ENCODE results near the gene PSMA8. TPM values are rescaled to one million over a fixed set of nuclear protein-coding genes. Genes with fewer than 3 reads are reported as not detected.

Gene PSMA8
- total and polyA plus RNA-seq, 2 of the 13 experiments (the other 11 are each of a cell fraction or from before 2014, with no cell fraction given): not detected

DNA sequence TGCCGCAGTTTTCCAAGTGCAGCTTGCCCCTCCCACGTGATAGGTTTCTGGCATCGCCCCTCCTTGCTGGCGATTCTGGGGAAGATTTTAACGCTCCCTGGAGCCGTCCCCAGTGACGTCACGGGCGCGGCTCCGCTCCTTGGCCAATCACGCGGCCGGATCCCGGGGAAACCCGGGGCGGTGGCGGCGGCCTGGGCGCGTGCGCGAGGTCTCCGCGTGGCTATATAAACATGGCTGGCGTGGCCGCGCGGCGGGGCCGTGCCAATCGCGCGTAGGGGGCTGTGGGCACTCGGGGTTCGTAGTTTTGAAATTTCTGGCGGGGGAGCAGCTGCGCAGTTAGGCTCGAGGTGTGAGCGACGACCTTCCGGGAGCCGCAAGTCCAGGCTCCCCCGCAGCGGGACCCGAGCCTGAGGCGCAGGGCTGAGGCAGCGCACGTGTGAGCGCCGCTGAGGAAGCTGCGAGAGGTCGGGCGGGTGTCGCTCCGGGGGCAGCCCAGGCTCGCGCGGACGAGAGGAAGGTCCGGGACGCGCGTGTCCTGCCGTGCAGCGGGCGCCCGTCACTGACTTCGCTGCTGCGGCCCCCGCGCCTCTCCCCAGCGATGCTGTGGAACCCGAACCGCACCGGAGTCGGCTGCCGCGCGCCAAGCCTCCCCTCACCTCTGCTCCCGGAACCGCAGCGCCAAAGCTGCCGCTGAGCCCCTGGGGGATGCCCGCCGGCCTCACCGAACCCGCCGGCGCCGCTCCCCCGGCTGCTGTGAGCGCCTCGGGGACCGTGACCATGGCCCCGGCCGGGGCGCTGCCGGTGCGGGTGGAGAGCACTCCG, 92.8 kb downstream of the PSMA8 start, which contains the start of gene TAF4B (continued):
- TF ChIP-seq ASH2L (IDR thresholded peaks at IDR 0.05; ENCODE audit: insufficient read length, low read depth, low read length): peak; percentile 56
- no peak for TF ChIP-seq ZNF841 (CRISPR knock-in tag; IDR thresholded peaks at IDR 0.05; ENCODE audit: borderline replicate concordance)
- TF ChIP-seq GABPB1 (CRISPR knock-in tag; IDR thresholded peaks at IDR 0.05): peak; percentile 46; the same call in 1 of the 2 replicates
- peak; percentile 84; the same call in 1 of the 2 replicates for TF ChIP-seq MYC (CRISPR knock-in tag; IDR thresholded peaks at IDR 0.05; ENCODE audit: borderline replicate concordance)
- TF ChIP-seq, protein P1, sequence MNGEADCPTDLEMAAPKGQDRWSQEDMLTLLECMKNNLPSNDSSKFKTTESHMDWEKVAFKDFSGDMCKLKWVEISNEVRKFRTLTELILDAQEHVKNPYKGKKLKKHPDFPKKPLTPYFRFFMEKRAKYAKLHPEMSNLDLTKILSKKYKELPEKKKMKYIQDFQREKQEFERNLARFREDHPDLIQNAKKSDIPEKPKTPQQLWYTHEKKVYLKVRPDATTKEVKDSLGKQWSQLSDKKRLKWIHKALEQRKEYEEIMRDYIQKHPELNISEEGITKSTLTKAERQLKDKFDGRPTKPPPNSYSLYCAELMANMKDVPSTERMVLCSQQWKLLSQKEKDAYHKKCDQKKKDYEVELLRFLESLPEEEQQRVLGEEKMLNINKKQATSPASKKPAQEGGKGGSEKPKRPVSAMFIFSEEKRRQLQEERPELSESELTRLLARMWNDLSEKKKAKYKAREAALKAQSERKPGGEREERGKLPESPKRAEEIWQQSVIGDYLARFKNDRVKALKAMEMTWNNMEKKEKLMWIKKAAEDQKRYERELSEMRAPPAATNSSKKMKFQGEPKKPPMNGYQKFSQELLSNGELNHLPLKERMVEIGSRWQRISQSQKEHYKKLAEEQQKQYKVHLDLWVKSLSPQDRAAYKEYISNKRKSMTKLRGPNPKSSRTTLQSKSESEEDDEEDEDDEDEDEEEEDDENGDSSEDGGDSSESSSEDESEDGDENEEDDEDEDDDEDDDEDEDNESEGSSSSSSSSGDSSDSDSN (CRISPR knock-in tag; IDR thresholded peaks at IDR 0.05): peak; percentile 71; the same call in 1 of the 2 replicates
- no peak for TF ChIP-seq ELF4 (CRISPR knock-in tag; IDR thresholded peaks at IDR 0.05; ENCODE audit: borderline replicate concordance)
- peak; percentile 73 for TF ChIP-seq POLR2G (IDR thresholded peaks at IDR 0.05; ENCODE audit: low read depth, low read length)
- no peak for TF ChIP-seq LCORL (IDR thresholded peaks at IDR 0.05)
- TF ChIP-seq LCORL (CRISPR knock-in tag; IDR thresholded peaks at IDR 0.05): no peak; the same call in 1 of the 2 replicates
- TF ChIP-seq FOXA3 (CRISPR knock-in tag; IDR thresholded peaks at IDR 0.05): peak; percentile 31; the same call in 1 of the 2 replicates
- TF ChIP-seq, protein P2, sequence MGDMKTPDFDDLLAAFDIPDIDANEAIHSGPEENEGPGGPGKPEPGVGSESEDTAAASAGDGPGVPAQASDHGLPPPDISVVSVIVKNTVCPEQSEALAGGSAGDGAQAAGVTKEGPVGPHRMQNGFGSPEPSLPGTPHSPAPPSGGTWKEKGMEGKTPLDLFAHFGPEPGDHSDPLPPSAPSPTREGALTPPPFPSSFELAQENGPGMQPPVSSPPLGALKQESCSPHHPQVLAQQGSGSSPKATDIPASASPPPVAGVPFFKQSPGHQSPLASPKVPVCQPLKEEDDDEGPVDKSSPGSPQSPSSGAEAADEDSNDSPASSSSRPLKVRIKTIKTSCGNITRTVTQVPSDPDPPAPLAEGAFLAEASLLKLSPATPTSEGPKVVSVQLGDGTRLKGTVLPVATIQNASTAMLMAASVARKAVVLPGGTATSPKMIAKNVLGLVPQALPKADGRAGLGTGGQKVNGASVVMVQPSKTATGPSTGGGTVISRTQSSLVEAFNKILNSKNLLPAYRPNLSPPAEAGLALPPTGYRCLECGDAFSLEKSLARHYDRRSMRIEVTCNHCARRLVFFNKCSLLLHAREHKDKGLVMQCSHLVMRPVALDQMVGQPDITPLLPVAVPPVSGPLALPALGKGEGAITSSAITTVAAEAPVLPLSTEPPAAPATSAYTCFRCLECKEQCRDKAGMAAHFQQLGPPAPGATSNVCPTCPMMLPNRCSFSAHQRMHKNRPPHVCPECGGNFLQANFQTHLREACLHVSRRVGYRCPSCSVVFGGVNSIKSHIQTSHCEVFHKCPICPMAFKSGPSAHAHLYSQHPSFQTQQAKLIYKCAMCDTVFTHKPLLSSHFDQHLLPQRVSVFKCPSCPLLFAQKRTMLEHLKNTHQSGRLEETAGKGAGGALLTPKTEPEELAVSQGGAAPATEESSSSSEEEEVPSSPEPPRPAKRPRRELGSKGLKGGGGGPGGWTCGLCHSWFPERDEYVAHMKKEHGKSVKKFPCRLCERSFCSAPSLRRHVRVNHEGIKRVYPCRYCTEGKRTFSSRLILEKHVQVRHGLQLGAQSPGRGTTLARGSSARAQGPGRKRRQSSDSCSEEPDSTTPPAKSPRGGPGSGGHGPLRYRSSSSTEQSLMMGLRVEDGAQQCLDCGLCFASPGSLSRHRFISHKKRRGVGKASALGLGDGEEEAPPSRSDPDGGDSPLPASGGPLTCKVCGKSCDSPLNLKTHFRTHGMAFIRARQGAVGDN (CRISPR knock-in tag; IDR thresholded peaks at IDR 0.05): peak; percentile 92
- TF ChIP-seq RBM39 (IDR thresholded peaks at IDR 0.05; ENCODE audit: low read depth, low read length, poor library complexity, severe bottlenecking): peak; percentile 27
- TF ChIP-seq RFX1 (IDR thresholded peaks at IDR 0.05): no peak
- TF ChIP-seq, protein P3, sequence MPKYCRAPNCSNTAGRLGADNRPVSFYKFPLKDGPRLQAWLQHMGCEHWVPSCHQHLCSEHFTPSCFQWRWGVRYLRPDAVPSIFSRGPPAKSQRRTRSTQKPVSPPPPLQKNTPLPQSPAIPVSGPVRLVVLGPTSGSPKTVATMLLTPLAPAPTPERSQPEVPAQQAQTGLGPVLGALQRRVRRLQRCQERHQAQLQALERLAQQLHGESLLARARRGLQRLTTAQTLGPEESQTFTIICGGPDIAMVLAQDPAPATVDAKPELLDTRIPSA (CRISPR knock-in tag; IDR thresholded peaks at IDR 0.05; ENCODE audit: borderline replicate concordance): 0 out of 2 replicates have a peak, but pooled peaks have one; percentile 39
- peak; percentile 26; the same call in 1 of the 2 replicates for TF ChIP-seq YEATS2 (CRISPR knock-in tag; IDR thresholded peaks at IDR 0.05; ENCODE audit: borderline replicate concordance)
- TF ChIP-seq POLR2A (IDR thresholded peaks at IDR 0.05; ENCODE audit: insufficient read depth in 1 of 2, low read depth in 2 of 2, low read length in 2 of 2): 0 out of 4 replicates have a peak, but pooled peaks of 1 of the 2 experiments have one; percentile 35
- no peak for TF ChIP-seq CCDC6 (CRISPR knock-in tag; IDR thresholded peaks at IDR 0.05)
- TF ChIP-seq, protein P4, sequence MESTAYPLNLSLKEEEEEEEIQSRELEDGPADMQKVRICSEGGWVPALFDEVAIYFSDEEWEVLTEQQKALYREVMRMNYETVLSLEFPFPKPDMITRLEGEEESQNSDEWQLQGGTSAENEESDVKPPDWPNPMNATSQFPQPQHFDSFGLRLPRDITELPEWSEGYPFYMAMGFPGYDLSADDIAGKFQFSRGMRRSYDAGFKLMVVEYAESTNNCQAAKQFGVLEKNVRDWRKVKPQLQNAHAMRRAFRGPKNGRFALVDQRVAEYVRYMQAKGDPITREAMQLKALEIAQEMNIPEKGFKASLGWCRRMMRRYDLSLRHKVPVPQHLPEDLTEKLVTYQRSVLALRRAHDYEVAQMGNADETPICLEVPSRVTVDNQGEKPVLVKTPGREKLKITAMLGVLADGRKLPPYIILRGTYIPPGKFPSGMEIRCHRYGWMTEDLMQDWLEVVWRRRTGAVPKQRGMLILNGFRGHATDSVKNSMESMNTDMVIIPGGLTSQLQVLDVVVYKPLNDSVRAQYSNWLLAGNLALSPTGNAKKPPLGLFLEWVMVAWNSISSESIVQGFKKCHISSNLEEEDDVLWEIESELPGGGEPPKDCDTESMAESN (CRISPR knock-in tag; conservative IDR thresholded peaks at IDR 0.05): 0 out of 2 replicates have a peak, but pooled peaks have one; percentile 43
- peak; percentile 61; the same call in 1 of the 2 replicates for TF ChIP-seq HOXA3 (CRISPR knock-in tag; IDR thresholded peaks at IDR 0.05)
- TF ChIP-seq NKX3-1 (CRISPR knock-in tag; IDR thresholded peaks at IDR 0.05): peak; percentile 21; the same call in 1 of the 2 replicates

Measured in HepG2 (cell line).